ENCODE data around the gene LARP4B.

- no peak for TF ChIP-seq POLR2AphosphoS5 (IDR thresholded peaks at IDR 0.05; ENCODE audit: insufficient read depth, low read depth, low read length)
- TF ChIP-seq, protein P1, sequence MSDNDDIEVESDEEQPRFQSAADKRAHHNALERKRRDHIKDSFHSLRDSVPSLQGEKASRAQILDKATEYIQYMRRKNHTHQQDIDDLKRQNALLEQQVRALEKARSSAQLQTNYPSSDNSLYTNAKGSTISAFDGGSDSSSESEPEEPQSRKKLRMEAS (IDR thresholded peaks at IDR 0.05; ENCODE audit: insufficient read depth, insufficient read length) = no peak
- no peak for TF ChIP-seq CTCF (IDR thresholded peaks at IDR 0.05; ENCODE audit: extremely low read depth in 1 of 2, insufficient read depth in 1 of 2, low read depth in 1 of 2, low read length in 2 of 2)
- TF ChIP-seq EZH2 (IDR thresholded peaks at IDR 0.05; ENCODE audit: borderline replicate concordance, low read depth, low read length, severe bottlenecking) = no peak
- TF ChIP-seq GATA2 (IDR thresholded peaks at IDR 0.05; ENCODE audit: insufficient read depth, insufficient read length, low read depth, low read length) = no peak
- no peak for TF ChIP-seq POLR2A (IDR thresholded peaks at IDR 0.05; ENCODE audit: low read depth, low read length)
- TF ChIP-seq FOS (IDR thresholded peaks at IDR 0.05; ENCODE audit: borderline replicate concordance, insufficient read depth, low read length) = no peak
- no peak for TF ChIP-seq JUN (IDR thresholded peaks at IDR 0.05; ENCODE audit: borderline replicate concordance, insufficient read depth, insufficient read length, low read depth)
- no peak for TF ChIP-seq MYC (IDR thresholded peaks at IDR 0.05; ENCODE audit: low read depth, low read length)
Measured at GRCh38 chr10:805620-806305, 125.7 kb downstream of the LARP4B start.

Data from endothelial cell of umbilical vein (primary cell).